ENCODE measurements around the gene PRDM10. TPM values are rescaled to one million over a fixed set of nuclear protein-coding genes. Genes with fewer than 3 reads are reported as not detected.

Gene PRDM10
- total and polyA plus RNA-seq, 8 donors, result 1.7 to 148 (median 7.0) TPM

GRCh38 chr11:129911298-129911697 lies 91.3 kb downstream of the PRDM10 start:
- DNase-seq, result peak in 1 of 2 donors; percentile 23
- Histone ChIP-seq H3K27ac (no peak overlapping the region), H3K36me3 (peaks cover 39 to 97% (median 85%) of the 10 kb centered on the region in 4 donors), H3K27me3 (no peaks in the 10 kb centered on the region), H3K4me1 (no peaks in the 10 kb centered on the region), H3K9me3 (no peaks in the 10 kb centered on the region), H3K4me3 (no peak overlapping the region)
- intact Hi-C loops (cut with DNase I; ENCODE audit: low total_unique reads), result no loop called here
- 51 to 62% (median 56%) methylated on average over 3 of the region's 3 CpGs for WGBS, 5 donors
- TF ChIP-seq POLR2A (IDR thresholded peaks at IDR 0.05) (no peak), POLR2AphosphoS5 (IDR thresholded peaks at IDR 0.05) (no peak), EP300 (IDR thresholded peaks at IDR 0.05) (no peak)

GRCh38 chr11:129910360-129910759 lies 92.3 kb downstream of the PRDM10 start:
- intact Hi-C loops (cut with DNase I; ENCODE audit: low total_unique reads), result no loop called here
- no peaks in the 10 kb centered on the region for H3K27me3 ChIP-seq
- no peak for TF ChIP-seq POLR2A (IDR thresholded peaks at IDR 0.05)
- TF ChIP-seq CTCF (IDR thresholded peaks at IDR 0.05), result no peak
- no peak for TF ChIP-seq POLR2AphosphoS5 (IDR thresholded peaks at IDR 0.05)
- TF ChIP-seq EP300 (IDR thresholded peaks at IDR 0.05), result no peak
- 85 to 96% (median 88%) methylated on average over 7 of the region's 7 CpGs for WGBS, 5 donors
- H3K4me3 ChIP-seq, result no peak overlapping the region
- no peak overlapping the region for H3K27ac ChIP-seq
- peaks cover 33 to 95% (median 85%) of the 10 kb centered on the region in 4 donors for H3K36me3 ChIP-seq
- H3K4me1 ChIP-seq, result no peaks in the 10 kb centered on the region
- DNase-seq, result no peak
- no peaks in the 10 kb centered on the region for H3K9me3 ChIP-seq

- intact Hi-C loops (cut with DNase I; ENCODE audit: low total_unique reads), result no loop called here
- H3K27ac ChIP-seq, result no peak overlapping the region
- H3K27me3 ChIP-seq, result no peaks in the 10 kb centered on the region
- WGBS, 5 donors, result 60 to 80% (median 72%) methylated on average over 8 of the region's 8 CpGs
- H3K36me3 ChIP-seq, result peaks cover 15 to 85% (median 83%) of the 10 kb centered on the region in 4 donors
- H3K4me1 ChIP-seq, result no peaks in the 10 kb centered on the region
- TF ChIP-seq POLR2A (IDR thresholded peaks at IDR 0.05), result no peak
- TF ChIP-seq POLR2AphosphoS5 (IDR thresholded peaks at IDR 0.05), result no peak
- no peak for TF ChIP-seq CTCF (IDR thresholded peaks at IDR 0.05)
- TF ChIP-seq EP300 (IDR thresholded peaks at IDR 0.05), result no peak
- peak in 1 of 2 donors; percentile 19 for DNase-seq
- no peak overlapping the region for H3K4me3 ChIP-seq
- H3K9me3 ChIP-seq, result no peaks in the 10 kb centered on the region
Observed at GRCh38 chr11:129905402-129905801, 97.2 kb downstream of the PRDM10 start.

GRCh38 chr11:129896062-129896461 lies 106.6 kb downstream of the PRDM10 start:
- H3K36me3 ChIP-seq, result peaks cover 3 to 34% (median 27%) of the 10 kb centered on the region in 4 donors
- H3K9me3 ChIP-seq, result no peaks in the 10 kb centered on the region
- 49 to 61% (median 58%) methylated on average over 9 of the region's 9 CpGs for WGBS, 5 donors
- DNase-seq, result peak in 1 of 2 donors; percentile 12
- H3K4me3 ChIP-seq, result peak overlapping the region; percentile 91 to 100 (median 98)
- peaks cover 12 to 24% (median 18%) of the 10 kb centered on the region in 4 donors for H3K4me1 ChIP-seq
- no peak for TF ChIP-seq CTCF (IDR thresholded peaks at IDR 0.05)
- TF ChIP-seq EP300 (IDR thresholded peaks at IDR 0.05), result no peak
- TF ChIP-seq POLR2AphosphoS5 (IDR thresholded peaks at IDR 0.05), result no peak
- no peak for TF ChIP-seq POLR2A (IDR thresholded peaks at IDR 0.05)
- intact Hi-C loops (cut with DNase I; ENCODE audit: low total_unique reads), result no loop called here
- no peaks in the 10 kb centered on the region for H3K27me3 ChIP-seq
- peak overlapping the region in 4 of 5 donors; percentile 80 to 91 (median 86) for H3K27ac ChIP-seq
